HepG2 (cell line): ENCODE data around the gene TBX6. TPM values are rescaled to one million over a fixed set of nuclear protein-coding genes. Genes with fewer than 3 reads are reported as not detected.

Experiments
- ASH2L ChIP-seq: fragments of 300-600, 200-600 bp; sonication (generic); IDR thresholded peaks from 2 replicates; pipeline ENCODE4 v1.7.0; 2017; ENCODE audit warnings: low read depth, mild to moderate bottlenecking, moderate library complexity, mixed read lengths, low read length; ENCODE audit not compliant: insufficient read length
- BATF2 ChIP-seq: sonication (generic); formaldehyde crosslinking; IDR thresholded peaks from 2 replicates; pipeline ENCODE4 v1.8.0; 2022; ENCODE audit warnings: mild to moderate bottlenecking, missing genetic modification reagents, moderate library complexity
- GMEB1 ChIP-seq: sonication (generic); formaldehyde crosslinking; IDR thresholded peaks from 2 replicates; pipeline ENCODE4 v1.5.1; 2020; ENCODE audit warnings: missing genetic modification reagents, mild to moderate bottlenecking, borderline replicate concordance
- HHEX ChIP-seq: IDR thresholded peaks from 2 replicates; pipeline ENCODE4 v1.6.1; 2016; ENCODE audit warnings: control low read depth
- HOXA9 ChIP-seq: sonication (generic); formaldehyde crosslinking; IDR thresholded peaks from 2 replicates; pipeline ENCODE4 v1.8.1; 2022; ENCODE audit warnings: missing genetic modification reagents, mild to moderate bottlenecking, moderate library complexity, borderline replicate concordance
- KDM3A ChIP-seq: IDR thresholded peaks from 2 replicates; pipeline ENCODE4 v1.6.1; 2018; ENCODE audit warnings: low read depth, missing compliant biosample characterization
- KLF16 ChIP-seq, 2 experiments: sonication (generic) in 1 of 2; formaldehyde crosslinking in 1 of 2; IDR thresholded peaks; 2 replicates each; pipeline versions ENCODE4 v1.6.1 to v1.8.0; 2016 to 2023; ENCODE audit warnings: missing genetic modification reagents in 2 of 2, missing compliant biosample characterization in 1 of 2
- MAFF ChIP-seq: IDR thresholded peaks from 2 replicates; pipeline ENCODE4 v1.6.1; 2011; ENCODE audit warnings: low read depth, low read length, improper control_type of control experiment
- NCOA2 ChIP-seq: sonication (generic); formaldehyde crosslinking; IDR thresholded peaks from 2 replicates; pipeline ENCODE4 v1.8.0; 2022; ENCODE audit warnings: inconsistent platforms
- NR3C1 ChIP-seq: sonication (generic); formaldehyde crosslinking; IDR thresholded peaks from 2 replicates; pipeline ENCODE4 v1.4.0; 2020; ENCODE audit warnings: missing genetic modification reagents
- PHB2 ChIP-seq: fragments of 450-650 bp; IDR thresholded peaks from 2 replicates; pipeline ENCODE4 v1.6.1; 2018; ENCODE audit not compliant: partially characterized antibody
- SATB2 ChIP-seq: sonication (generic); formaldehyde crosslinking; IDR thresholded peaks from 2 replicates; pipeline ENCODE4 v1.5.0; 2020; ENCODE audit warnings: missing genetic modification reagents
- SSRP1 ChIP-seq: IDR thresholded peaks from 2 replicates; pipeline ENCODE4 v1.6.1; 2016; ENCODE audit warnings: control low read depth
- ZNF501 ChIP-seq: sonication (generic); formaldehyde crosslinking; IDR thresholded peaks from 2 replicates; pipeline ENCODE4 v1.5.1; 2020; ENCODE audit warnings: mild to moderate bottlenecking, moderate library complexity, missing genetic modification reagents
- ZNF567 ChIP-seq: sonication (generic); formaldehyde crosslinking; IDR thresholded peaks from 2 replicates; pipeline ENCODE4 v1.8.1; 2023; ENCODE audit warnings: mild to moderate bottlenecking, missing genetic modification reagents, borderline replicate concordance
- ZNF773 ChIP-seq: sonication (generic); formaldehyde crosslinking; IDR thresholded peaks from 2 replicates; pipeline ENCODE4 v1.4.0; 2020; ENCODE audit warnings: missing genetic modification reagents, borderline replicate concordance
- ZNF83 ChIP-seq: sonication (generic); formaldehyde crosslinking; IDR thresholded peaks from 2 replicates; pipeline ENCODE4 v1.4.0; 2020; ENCODE audit warnings: missing genetic modification reagents, mild to moderate bottlenecking, borderline replicate concordance
- polyA plus RNA-seq, 8 experiments: library from polyadenylated mRNA; depleted of rRNA in 3 of 8; stranded (reverse) in 7 of 8; unstranded in 1 of 8; fragments of >200 nt; fragmentation: Illumina TruSeq in 4 of 8; extraction: Trizol in 4 of 8; gene quantifications; 2 replicates each; pipeline versions ENCODE4 v1.2.1 to v1.2.3, GENCODE V29; 2011 to 2016; ENCODE audit warnings: low read depth in 4 of 8, missing spikeins in 1 of 8, mixed read lengths in 1 of 8; ENCODE audit not compliant: insufficient read depth in 1 of 8
- total RNA-seq, 5 experiments: library from RNA; depleted of rRNA; stranded (reverse); fragments of >200 nt; fragmentation: Illumina TruSeq; extraction: Trizol; gene quantifications; 2 replicates each; pipeline ENCODE4 v1.2.3, GENCODE V29; 2016; ENCODE audit warnings: low read depth in 1 of 5
- TF ChIP-seq, protein P1 (sequence below), 2 experiments: sonication (generic) in 1 of 2; formaldehyde crosslinking in 1 of 2; IDR thresholded peaks; 2 replicates each; pipeline versions ENCODE4 v1.5.1 to v1.6.1; 2011 to 2020; ENCODE audit warnings: borderline replicate concordance in 1 of 2, low read depth in 1 of 2, low read length in 1 of 2, mild to moderate bottlenecking in 1 of 2, missing genetic modification reagents in 1 of 2, moderate library complexity in 1 of 2
- TF ChIP-seq, protein P2 (sequence below): sonication (generic); formaldehyde crosslinking; IDR thresholded peaks from 2 replicates; pipeline ENCODE4 v1.4.0; 2020; ENCODE audit warnings: mild to moderate bottlenecking, missing genetic modification reagents
- TF ChIP-seq, protein P3 (sequence below): sonication (generic); formaldehyde crosslinking; IDR thresholded peaks from 2 replicates; pipeline ENCODE4 v1.4.0; 2020; ENCODE audit warnings: missing genetic modification reagents

The TBX6 gene
- total and polyA plus RNA-seq, 2 of the 13 experiments (the other 11 are each of a cell fraction or from before 2014, with no cell fraction given): 0.24 to 0.42 TPM

GRCh38 chr16:30113031-30113710, 21.4 kb upstream of the TBX6 start, which contains the start of gene GDPD3 (continued):
- TF ChIP-seq, protein P1, sequence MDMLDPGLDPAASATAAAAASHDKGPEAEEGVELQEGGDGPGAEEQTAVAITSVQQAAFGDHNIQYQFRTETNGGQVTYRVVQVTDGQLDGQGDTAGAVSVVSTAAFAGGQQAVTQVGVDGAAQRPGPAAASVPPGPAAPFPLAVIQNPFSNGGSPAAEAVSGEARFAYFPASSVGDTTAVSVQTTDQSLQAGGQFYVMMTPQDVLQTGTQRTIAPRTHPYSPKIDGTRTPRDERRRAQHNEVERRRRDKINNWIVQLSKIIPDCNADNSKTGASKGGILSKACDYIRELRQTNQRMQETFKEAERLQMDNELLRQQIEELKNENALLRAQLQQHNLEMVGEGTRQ (IDR thresholded peaks at IDR 0.05; ENCODE audit: low read depth, low read length): no peak
- TF ChIP-seq, protein P1 (CRISPR knock-in tag; IDR thresholded peaks at IDR 0.05; ENCODE audit: borderline replicate concordance): no peak
- TF ChIP-seq HOXA9 (CRISPR knock-in tag) (no peak), BATF2 (CRISPR knock-in tag) (peak; percentile 46; the same call in 1 of the 2 replicates), SSRP1 (peak; percentile 21; the same call in 1 of the 2 replicates), ZNF501 (CRISPR knock-in tag) (no peak), GMEB1 (CRISPR knock-in tag) (no peak), ZNF83 (CRISPR knock-in tag) (0 out of 2 replicates have a peak, but pooled peaks have one; percentile 3), KLF16 (CRISPR knock-in tag; IDR thresholded peaks at IDR 0.05) (no peak), ZNF567 (no peak), NCOA2 (CRISPR knock-in tag) (no peak), SATB2 (CRISPR knock-in tag) (no peak), NR3C1 (no peak), ZNF773 (no peak), MAFF (no peak), KDM3A (no peak; the same call in 1 of the 2 replicates), PHB2 (no peak), ASH2L (no peak), HHEX (CRISPR knock-in tag) (no peak)
- TF ChIP-seq, protein P2, sequence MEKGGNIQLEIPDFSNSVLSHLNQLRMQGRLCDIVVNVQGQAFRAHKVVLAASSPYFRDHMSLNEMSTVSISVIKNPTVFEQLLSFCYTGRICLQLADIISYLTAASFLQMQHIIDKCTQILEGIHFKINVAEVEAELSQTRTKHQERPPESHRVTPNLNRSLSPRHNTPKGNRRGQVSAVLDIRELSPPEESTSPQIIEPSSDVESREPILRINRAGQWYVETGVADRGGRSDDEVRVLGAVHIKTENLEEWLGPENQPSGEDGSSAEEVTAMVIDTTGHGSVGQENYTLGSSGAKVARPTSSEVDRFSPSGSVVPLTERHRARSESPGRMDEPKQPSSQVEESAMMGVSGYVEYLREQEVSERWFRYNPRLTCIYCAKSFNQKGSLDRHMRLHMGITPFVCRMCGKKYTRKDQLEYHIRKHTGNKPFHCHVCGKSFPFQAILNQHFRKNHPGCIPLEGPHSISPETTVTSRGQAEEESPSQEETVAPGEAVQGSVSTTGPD (CRISPR knock-in tag): no peak
- TF ChIP-seq, protein P3, sequence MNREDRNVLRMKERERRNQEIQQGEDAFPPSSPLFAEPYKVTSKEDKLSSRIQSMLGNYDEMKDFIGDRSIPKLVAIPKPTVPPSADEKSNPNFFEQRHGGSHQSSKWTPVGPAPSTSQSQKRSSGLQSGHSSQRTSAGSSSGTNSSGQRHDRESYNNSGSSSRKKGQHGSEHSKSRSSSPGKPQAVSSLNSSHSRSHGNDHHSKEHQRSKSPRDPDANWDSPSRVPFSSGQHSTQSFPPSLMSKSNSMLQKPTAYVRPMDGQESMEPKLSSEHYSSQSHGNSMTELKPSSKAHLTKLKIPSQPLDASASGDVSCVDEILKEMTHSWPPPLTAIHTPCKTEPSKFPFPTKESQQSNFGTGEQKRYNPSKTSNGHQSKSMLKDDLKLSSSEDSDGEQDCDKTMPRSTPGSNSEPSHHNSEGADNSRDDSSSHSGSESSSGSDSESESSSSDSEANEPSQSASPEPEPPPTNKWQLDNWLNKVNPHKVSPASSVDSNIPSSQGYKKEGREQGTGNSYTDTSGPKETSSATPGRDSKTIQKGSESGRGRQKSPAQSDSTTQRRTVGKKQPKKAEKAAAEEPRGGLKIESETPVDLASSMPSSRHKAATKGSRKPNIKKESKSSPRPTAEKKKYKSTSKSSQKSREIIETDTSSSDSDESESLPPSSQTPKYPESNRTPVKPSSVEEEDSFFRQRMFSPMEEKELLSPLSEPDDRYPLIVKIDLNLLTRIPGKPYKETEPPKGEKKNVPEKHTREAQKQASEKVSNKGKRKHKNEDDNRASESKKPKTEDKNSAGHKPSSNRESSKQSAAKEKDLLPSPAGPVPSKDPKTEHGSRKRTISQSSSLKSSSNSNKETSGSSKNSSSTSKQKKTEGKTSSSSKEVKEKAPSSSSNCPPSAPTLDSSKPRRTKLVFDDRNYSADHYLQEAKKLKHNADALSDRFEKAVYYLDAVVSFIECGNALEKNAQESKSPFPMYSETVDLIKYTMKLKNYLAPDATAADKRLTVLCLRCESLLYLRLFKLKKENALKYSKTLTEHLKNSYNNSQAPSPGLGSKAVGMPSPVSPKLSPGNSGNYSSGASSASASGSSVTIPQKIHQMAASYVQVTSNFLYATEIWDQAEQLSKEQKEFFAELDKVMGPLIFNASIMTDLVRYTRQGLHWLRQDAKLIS (CRISPR knock-in tag): no peak
